ENCODE results near the gene RFXAP.
"Not testable (repeated sequence)": the region's sequence is repeated elsewhere in the genome, so short reads cannot be mapped to it uniquely, and the experiment has no call there.

Gene RFXAP, protein sequence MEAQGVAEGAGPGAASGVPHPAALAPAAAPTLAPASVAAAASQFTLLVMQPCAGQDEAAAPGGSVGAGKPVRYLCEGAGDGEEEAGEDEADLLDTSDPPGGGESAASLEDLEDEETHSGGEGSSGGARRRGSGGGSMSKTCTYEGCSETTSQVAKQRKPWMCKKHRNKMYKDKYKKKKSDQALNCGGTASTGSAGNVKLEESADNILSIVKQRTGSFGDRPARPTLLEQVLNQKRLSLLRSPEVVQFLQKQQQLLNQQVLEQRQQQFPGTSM

DNA sequence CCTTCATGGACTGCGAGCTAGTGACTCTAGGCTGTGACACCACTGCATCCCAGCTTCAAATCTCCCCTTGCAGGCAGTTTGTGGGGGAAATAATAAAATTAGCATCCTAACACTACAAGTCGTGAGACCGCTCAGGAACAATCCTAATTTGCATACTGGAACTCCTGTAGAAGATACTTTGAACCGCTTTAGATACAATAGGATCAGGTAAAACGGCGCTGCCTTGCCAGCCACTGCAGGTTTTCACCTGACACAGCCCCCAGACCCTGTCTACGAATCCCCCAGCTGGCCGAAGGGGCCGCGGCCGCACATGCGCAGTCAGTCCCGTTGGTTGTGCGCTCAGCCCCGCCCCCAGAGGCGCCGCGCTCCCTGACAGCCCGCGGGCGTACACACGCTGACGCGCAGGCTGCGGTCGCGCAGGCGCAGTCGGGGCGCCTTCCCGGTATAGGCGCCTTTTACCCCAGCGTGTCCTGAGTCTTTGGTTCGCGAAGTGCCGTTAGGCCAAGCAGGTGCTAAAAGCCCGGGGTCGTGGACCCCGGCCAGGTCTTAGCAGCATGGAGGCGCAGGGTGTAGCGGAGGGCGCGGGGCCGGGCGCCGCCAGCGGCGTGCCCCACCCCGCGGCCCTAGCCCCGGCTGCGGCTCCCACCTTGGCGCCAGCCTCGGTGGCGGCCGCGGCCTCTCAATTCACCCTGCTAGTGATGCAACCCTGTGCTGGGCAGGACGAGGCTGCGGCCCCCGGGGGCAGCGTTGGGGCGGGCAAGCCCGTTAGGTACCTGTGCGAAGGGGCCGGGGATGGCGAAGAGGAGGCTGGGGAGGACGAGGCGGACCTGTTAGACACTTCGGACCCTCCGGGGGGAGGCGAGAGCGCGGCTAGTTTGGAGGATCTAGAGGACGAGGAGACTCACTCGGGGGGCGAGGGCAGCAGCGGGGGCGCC, at the start of gene RFXAP:
RFXAP (plus strand) TSS at position 419 of the 935 bp plus-strand sequence; CDS start at position 555, 136 bp downstream.
- peak within 1 kb of the TSS; percentile 92 for H3K9ac ChIP-seq (ENCODE audit: low read depth, low read length)
- no peaks in the 10 kb centered on the region for H3K9me3 ChIP-seq (ENCODE audit: control insufficient read depth, insufficient read depth, low read length)
- no peaks in the 10 kb centered on the region for H3K36me3 ChIP-seq (ENCODE audit: insufficient read depth, low read length)
- H3K4me1 ChIP-seq (ENCODE audit: insufficient read depth, low read length), result peaks cover 4% of the 10 kb centered on the region

GRCh38 chr13:36769545-36769944, 49.5 kb upstream of the RFXAP start:
- H3K4me1 ChIP-seq (ENCODE audit: insufficient read depth, low read length), result peaks cover 7% of the 10 kb centered on the region; the same call in 1 of the 2 replicates
- no peaks in the 10 kb centered on the region for H3K36me3 ChIP-seq (ENCODE audit: insufficient read depth, low read length)
- no peaks in the 10 kb centered on the region for H3K9me3 ChIP-seq (ENCODE audit: control insufficient read depth, insufficient read depth, low read length)
- no peak overlapping the region for H3K9ac ChIP-seq (ENCODE audit: low read depth, low read length)

DNA sequence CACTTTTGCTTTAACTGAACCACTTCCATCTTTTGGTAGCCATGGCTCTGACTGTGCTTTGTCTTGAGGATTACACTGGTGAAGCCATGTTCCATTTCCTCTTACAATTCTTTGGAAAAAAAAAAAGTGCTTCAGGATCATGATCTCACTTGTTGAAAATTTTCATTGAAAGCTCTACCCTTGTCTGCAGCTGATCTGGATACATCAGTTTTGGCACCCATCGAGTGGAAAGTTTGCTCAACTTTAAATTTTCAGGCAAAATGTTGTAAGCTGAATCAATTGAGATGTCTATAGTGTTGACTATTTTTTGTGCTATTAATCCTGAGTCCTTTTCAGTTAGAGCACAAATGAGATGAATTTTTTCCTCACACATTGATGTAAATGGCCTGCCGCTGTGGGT, 48.3 kb upstream of the RFXAP start:
- Histone ChIP-seq H3K9me3 (ENCODE audit: control insufficient read depth, insufficient read depth, low read length) (no peaks in the 10 kb centered on the region), H3K9ac (ENCODE audit: low read depth, low read length) (no peak overlapping the region), H3K4me1 (ENCODE audit: insufficient read depth, low read length) (peaks cover 7% of the 10 kb centered on the region; the same call in 1 of the 2 replicates), H3K36me3 (ENCODE audit: insufficient read depth, low read length) (no peaks in the 10 kb centered on the region)

DNA sequence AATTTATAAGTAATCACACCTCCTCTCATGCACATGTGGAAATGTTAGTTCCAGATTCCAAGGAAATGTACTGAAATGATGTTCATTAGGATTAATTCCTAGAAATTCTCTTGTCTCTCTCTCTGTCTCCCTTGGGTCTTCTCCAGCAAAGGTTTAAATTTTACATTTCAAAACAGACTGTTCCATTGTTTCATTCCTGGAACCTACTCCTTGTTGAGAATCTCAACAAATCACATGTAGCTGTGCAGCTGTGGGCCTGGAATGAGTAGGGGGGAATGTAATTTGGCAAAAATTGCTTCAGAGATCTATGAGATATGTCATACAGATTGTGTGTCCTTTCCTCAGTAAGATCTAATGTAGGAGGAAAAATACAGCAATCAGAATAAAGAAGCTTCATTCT, 46.2 kb upstream of the RFXAP start:
- H3K9ac ChIP-seq (ENCODE audit: low read depth, low read length), result no peak overlapping the region
- H3K36me3 ChIP-seq (ENCODE audit: insufficient read depth, low read length), result no peaks in the 10 kb centered on the region
- peaks cover 11% of the 10 kb centered on the region for H3K4me1 ChIP-seq (ENCODE audit: insufficient read depth, low read length)
- H3K9me3 ChIP-seq (ENCODE audit: control insufficient read depth, insufficient read depth, low read length), result no peaks in the 10 kb centered on the region

- Histone ChIP-seq H3K9me3 (ENCODE audit: control insufficient read depth, insufficient read depth, low read length) (no peaks in the 10 kb centered on the region), H3K36me3 (ENCODE audit: insufficient read depth, low read length) (no peaks in the 10 kb centered on the region), H3K9ac (ENCODE audit: low read depth, low read length) (no peak overlapping the region)
These were observed 44.1 kb upstream of the RFXAP start for GRCh38 chr13:36774931-36775330.

DNA sequence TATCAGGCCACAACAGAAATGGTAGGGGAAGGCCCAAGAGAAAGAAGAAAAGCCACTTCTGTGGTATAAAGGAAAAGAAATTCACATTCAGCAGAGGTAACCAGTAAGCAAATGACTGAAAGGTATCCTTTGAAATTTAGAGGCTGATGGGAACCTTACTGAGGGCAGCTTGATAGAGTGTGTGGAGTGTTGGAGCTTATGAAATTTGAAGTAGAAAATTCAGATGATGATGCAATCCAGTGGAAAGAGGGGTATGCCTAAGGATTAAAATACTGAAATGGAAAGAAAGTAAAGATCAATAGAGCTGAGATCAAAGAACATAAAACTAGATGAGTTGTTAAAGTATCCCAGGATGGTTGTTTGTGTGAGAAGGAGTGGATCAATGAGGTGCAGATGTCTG, 42.8 kb upstream of the RFXAP start:
- H3K9me3 ChIP-seq (ENCODE audit: control insufficient read depth, insufficient read depth, low read length), result no peaks in the 10 kb centered on the region
- no peaks in the 10 kb centered on the region for H3K36me3 ChIP-seq (ENCODE audit: insufficient read depth, low read length)
- H3K9ac ChIP-seq (ENCODE audit: low read depth, low read length), result no peak overlapping the region
- H3K4me1 ChIP-seq (ENCODE audit: insufficient read depth, low read length), result peaks cover 19% of the 10 kb centered on the region

More at GRCh38 chr13:36774931-36775330, 44.1 kb upstream of the RFXAP start:
- H3K4me1 ChIP-seq (ENCODE audit: insufficient read depth, low read length), result peaks cover 19% of the 10 kb centered on the region

- peaks cover 19% of the 10 kb centered on the region for H3K4me1 ChIP-seq (ENCODE audit: insufficient read depth, low read length)
- peak overlapping the region; percentile 53 for H3K9ac ChIP-seq (ENCODE audit: low read depth, low read length)
- H3K36me3 ChIP-seq (ENCODE audit: insufficient read depth, low read length), result no peaks in the 10 kb centered on the region
- no peaks in the 10 kb centered on the region for H3K9me3 ChIP-seq (ENCODE audit: control insufficient read depth, insufficient read depth, low read length)
These were observed 40.8 kb upstream of the RFXAP start for GRCh38 chr13:36778083-36778671.

DNA sequence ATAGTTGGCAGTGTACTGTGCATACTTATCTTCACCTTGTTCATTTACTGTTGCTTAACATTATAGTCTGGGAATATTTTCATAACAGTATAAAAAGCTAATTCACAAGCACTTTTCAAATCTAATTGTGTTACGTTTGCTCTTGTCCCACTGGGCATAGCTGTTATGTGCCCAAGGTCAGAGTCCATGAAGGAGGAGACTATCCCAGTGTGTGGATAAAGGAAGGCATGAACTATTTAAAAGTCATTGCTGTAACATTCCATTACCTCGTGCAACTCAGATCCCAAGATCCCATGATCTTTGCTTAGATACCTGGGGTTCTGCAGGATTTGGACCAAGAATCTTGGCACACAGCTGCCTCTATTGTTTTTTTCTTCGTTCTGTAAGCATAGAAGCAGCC, 35.1 kb upstream of the RFXAP start:
- H3K9me3 ChIP-seq (ENCODE audit: control insufficient read depth, insufficient read depth, low read length), result no peaks in the 10 kb centered on the region
- no peaks in the 10 kb centered on the region for H3K36me3 ChIP-seq (ENCODE audit: insufficient read depth, low read length)
- peaks cover 12% of the 10 kb centered on the region; the same call in 1 of the 2 replicates for H3K4me1 ChIP-seq (ENCODE audit: insufficient read depth, low read length)
- no peak overlapping the region for H3K9ac ChIP-seq (ENCODE audit: low read depth, low read length)

- peaks cover 19% of the 10 kb centered on the region for H3K4me1 ChIP-seq (ENCODE audit: insufficient read depth, low read length)
- H3K36me3 ChIP-seq (ENCODE audit: insufficient read depth, low read length); H3K9ac ChIP-seq (ENCODE audit: low read depth, low read length); H3K9me3 ChIP-seq (ENCODE audit: control insufficient read depth, insufficient read depth, low read length): not testable (repeated sequence)
These were observed 32.8 kb upstream of the RFXAP start for GRCh38 chr13:36786175-36786574.

DNA sequence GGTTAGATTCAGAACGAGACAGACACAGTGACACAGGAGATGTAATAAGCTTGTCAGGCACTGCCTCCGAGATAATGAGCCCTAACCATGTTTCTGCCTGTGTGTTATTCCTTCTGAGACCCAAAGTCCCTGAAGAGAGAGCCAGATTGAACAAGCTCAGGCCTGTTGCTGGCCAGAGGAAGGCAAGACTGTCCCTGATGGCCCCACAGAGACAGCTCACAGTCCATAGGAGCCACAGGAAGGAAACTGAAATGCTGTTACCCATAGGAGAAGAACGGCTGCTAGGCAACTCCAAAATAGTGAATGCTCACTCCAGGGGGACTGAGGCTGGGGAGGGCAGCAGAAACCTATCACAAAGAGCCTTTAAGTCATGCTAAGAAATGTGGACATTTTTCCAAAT, 31.8 kb upstream of the RFXAP start:
- Histone ChIP-seq H3K9me3 (ENCODE audit: control insufficient read depth, insufficient read depth, low read length) (no peaks in the 10 kb centered on the region), H3K9ac (ENCODE audit: low read depth, low read length) (no peak overlapping the region), H3K36me3 (ENCODE audit: insufficient read depth, low read length) (no peaks in the 10 kb centered on the region), H3K4me1 (ENCODE audit: insufficient read depth, low read length) (peaks cover 19% of the 10 kb centered on the region)

DNA sequence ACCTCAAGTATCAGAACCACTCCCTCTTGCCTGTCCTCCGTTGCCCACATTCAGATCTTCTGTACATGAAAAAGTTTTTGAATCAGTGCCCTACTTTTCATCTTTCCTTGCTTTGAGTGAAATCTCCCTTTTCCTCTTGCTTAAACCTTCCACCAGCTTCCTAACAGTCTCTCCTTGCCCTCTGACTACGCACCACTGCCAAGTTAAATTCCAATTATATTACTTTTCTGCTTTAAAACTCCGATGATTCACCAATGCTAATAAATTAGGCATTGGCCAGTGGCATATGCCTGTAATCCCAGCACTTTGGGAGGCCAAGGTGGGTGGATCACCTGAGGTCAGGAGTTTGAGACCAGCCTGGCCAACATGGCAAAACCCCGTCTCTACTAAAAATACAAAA, 30.7 kb upstream of the RFXAP start:
- Histone ChIP-seq H3K9ac (ENCODE audit: low read depth, low read length) (no peak overlapping the region), H3K4me1 (ENCODE audit: insufficient read depth, low read length) (peaks cover 19% of the 10 kb centered on the region), H3K36me3 (ENCODE audit: insufficient read depth, low read length) (no peaks in the 10 kb centered on the region), H3K9me3 (ENCODE audit: control insufficient read depth, insufficient read depth, low read length) (no peaks in the 10 kb centered on the region)

- Histone ChIP-seq H3K4me1 (ENCODE audit: insufficient read depth, low read length) (peaks cover 19% of the 10 kb centered on the region), H3K9ac (ENCODE audit: low read depth, low read length) (no peak overlapping the region)
These were observed 30.0 kb upstream of the RFXAP start for GRCh38 chr13:36789061-36789460.

DNA sequence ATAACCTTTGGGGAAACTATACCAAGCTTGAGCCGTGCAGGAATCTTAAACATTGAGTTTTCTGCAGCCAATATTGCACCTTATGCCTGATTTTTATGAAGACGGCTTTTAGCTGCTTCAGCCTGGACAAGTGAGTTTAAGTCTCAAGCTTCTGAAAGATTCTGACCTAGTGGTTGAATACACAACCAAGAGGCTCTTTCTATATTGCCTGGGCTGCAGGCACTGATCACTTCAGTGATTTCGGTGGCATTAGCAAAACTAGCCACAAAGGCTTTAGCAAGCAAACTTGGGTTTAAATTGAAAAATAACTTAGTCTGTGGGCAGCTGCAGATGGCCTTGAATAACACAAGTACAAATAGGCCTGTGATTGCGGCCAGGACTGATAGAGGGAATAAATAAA, 29.3 kb upstream of the RFXAP start:
- Histone ChIP-seq H3K36me3 (ENCODE audit: insufficient read depth, low read length) (no peaks in the 10 kb centered on the region), H3K9ac (ENCODE audit: low read depth, low read length) (no peak overlapping the region), H3K9me3 (ENCODE audit: control insufficient read depth, insufficient read depth, low read length) (no peaks in the 10 kb centered on the region), H3K4me1 (ENCODE audit: insufficient read depth, low read length) (peaks cover 19% of the 10 kb centered on the region)

More at GRCh38 chr13:36789061-36789460, 30.0 kb upstream of the RFXAP start:
- H3K36me3 ChIP-seq (ENCODE audit: insufficient read depth, low read length), result no peaks in the 10 kb centered on the region
- no peaks in the 10 kb centered on the region for H3K9me3 ChIP-seq (ENCODE audit: control insufficient read depth, insufficient read depth, low read length)

DNA sequence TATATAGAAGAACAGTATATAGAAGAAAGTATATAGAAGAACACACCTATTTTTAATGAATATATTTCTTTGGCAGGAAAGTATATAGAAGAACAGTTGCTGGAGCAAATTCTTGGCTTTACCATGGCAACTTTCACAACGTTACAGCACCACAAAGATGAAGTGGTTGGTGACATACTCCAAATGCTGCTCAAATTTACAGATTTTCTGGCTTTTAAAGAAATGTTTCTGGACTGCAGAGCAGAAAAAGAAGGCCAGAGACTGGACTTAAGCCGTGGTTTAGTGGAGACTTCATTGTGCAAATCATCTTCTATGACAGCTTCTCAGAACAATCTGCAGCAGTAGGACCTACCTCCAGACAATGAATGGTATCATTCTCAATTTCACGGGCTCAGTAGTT, 24.3 kb upstream of the RFXAP start:
- Histone ChIP-seq H3K9me3 (ENCODE audit: control insufficient read depth, insufficient read depth, low read length) (no peaks in the 10 kb centered on the region), H3K36me3 (ENCODE audit: insufficient read depth, low read length) (no peaks in the 10 kb centered on the region), H3K4me1 (ENCODE audit: insufficient read depth, low read length) (peaks cover 16% of the 10 kb centered on the region; the same call in 1 of the 2 replicates), H3K9ac (ENCODE audit: low read depth, low read length) (no peak overlapping the region)

Data from ES-I3 (cell line).